Vagina (tissue), 2 donors: ENCODE results near the gene ATP2C2. TPM values are rescaled to one million over a fixed set of nuclear protein-coding genes. Genes with fewer than 3 reads are reported as not detected.

ENCODE experiments used
- DNase-seq, 2 donors: peaks; one replicate each; pipeline ENCODE4 v3.0.0-alpha.2; 2017; ENCODE audit errors: extremely low spot score in 2 of 2
- H3K27ac ChIP-seq: fragments of 200-600 bp; sonication (generic); one replicate; pipeline ENCODE4 v1.5.1; 2019
- H3K27me3 ChIP-seq: fragments of 200-600 bp; sonication (generic); one replicate; pipeline ENCODE4 v1.5.1; 2019
- H3K36me3 ChIP-seq, 2 donors: fragments of 200-600 bp; sonication (generic); one replicate each; pipeline ENCODE4 v1.5.1; 2017 to 2019
- H3K4me1 ChIP-seq: fragments of 200-600 bp; sonication (generic); one replicate; pipeline ENCODE4 v1.5.1; 2019
- H3K4me3 ChIP-seq, 2 donors: fragments of 200-600 bp; sonication (generic); 1 replicate in 1 of 2; 2 replicates in 1 of 2; pipeline ENCODE4 v1.5.1; 2016 to 2019
- H3K9me3 ChIP-seq: fragments of 200-600 bp; sonication (generic); one replicate; pipeline ENCODE4 v1.5.1; 2019
- CTCF ChIP-seq, 3 experiments: fragments of 450-650 bp in 2 of 3; fragments of 200-600 bp in 1 of 3; sonication (generic) in 1 of 3; IDR thresholded peaks; one replicate each; pipeline ENCODE4 v1.5.1; 2017 to 2019; ENCODE audit warnings: antibody characterized with exemption in 3 of 3, mild to moderate bottlenecking in 2 of 3, moderate library complexity in 2 of 3
- POLR2A ChIP-seq, 2 donors: fragments of 450-650 bp; IDR thresholded peaks; one replicate each; pipeline ENCODE4 v1.6.1; 2017; ENCODE audit warnings: antibody characterized with exemption in 2 of 2, mild to moderate bottlenecking in 2 of 2, moderate library complexity in 2 of 2
- POLR2AphosphoS5 ChIP-seq, 2 donors: sonication (generic); formaldehyde crosslinking; IDR thresholded peaks; one replicate each; pipeline ENCODE4 v1.9.0; 2017; ENCODE audit warnings: antibody characterized with exemption in 2 of 2, mild to moderate bottlenecking in 2 of 2, low read depth in 1 of 2; ENCODE audit not compliant: insufficient read depth in 1 of 2
- intact Hi-C: fragments of 100-400 bp; cut with DNase I; formaldehyde crosslinking; loops from one replicate; pipeline ENCODE4 v1.15.1; 2023
- total RNA-seq: library from RNA; depleted of rRNA; stranded (reverse); fragments of >200 nt; gene quantifications from one replicate; pipeline ENCODE4 v1.2.3, GENCODE V29; 2016

ATP2C2 gene
- total RNA-seq, 1 donor from 2014 or later = 35.1 TPM

DNA sequence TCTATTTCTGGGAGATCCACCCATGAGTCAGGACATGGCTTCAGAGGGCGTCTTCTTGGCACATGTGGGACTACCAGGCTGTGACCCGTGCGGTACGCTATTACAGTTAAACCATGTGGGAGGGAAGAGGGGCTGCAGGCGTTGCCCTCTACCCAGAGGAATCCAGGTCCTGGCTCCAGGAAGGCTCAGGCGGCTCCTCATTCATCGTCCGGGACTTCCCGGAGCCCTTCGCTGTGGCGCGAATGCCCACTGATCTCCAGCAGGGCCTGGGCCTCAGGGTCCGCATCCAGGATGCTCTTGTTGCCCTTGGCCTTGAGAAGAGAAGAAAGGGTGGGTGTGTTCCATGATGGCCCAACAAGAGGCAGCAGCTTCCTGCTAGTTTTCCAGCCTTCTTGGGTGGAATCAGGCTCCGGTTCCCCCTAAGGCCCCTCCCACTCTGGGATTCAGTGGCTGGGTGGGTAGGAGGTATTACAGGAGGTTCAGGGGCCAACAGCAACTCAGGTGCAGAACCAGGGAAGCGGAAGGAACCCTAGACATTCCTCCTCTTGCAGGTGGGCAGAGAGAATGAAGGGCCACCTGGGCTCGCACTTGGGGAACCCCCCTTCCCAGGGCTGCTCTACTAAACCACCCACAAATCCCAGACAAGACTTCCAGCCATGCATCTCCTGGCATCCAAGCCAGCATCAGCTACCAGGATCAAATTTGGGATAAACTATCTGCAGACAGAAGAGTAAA lies 111.5 kb downstream of the ATP2C2 start:
- DNase-seq = peak in 1 of 2 donors; percentile 64
- no peak overlapping the region for H3K27ac ChIP-seq
- no peak overlapping the region for H3K4me3 ChIP-seq
- H3K27me3 ChIP-seq = no peaks in the 10 kb centered on the region
- H3K9me3 ChIP-seq = no peaks in the 10 kb centered on the region
- peaks cover 3% of the 10 kb centered on the region for H3K4me1 ChIP-seq
- intact Hi-C loops = loop anchor here (5.0 to 10.0 kb wide), 2 partner anchors 203 to 515 kb away; partner anchors contain the start of gene NECAB2
- no peak for TF ChIP-seq POLR2AphosphoS5 (IDR thresholded peaks at IDR 0.05; ENCODE audit: insufficient read depth in 1 of 2, low read depth in 1 of 2)
- TF ChIP-seq CTCF (IDR thresholded peaks at IDR 0.05) = no peak
- TF ChIP-seq POLR2A (IDR thresholded peaks at IDR 0.05) = no peak
- H3K36me3 ChIP-seq = peaks cover 0 to 24% of the 10 kb centered on the region in 2 donors

DNA sequence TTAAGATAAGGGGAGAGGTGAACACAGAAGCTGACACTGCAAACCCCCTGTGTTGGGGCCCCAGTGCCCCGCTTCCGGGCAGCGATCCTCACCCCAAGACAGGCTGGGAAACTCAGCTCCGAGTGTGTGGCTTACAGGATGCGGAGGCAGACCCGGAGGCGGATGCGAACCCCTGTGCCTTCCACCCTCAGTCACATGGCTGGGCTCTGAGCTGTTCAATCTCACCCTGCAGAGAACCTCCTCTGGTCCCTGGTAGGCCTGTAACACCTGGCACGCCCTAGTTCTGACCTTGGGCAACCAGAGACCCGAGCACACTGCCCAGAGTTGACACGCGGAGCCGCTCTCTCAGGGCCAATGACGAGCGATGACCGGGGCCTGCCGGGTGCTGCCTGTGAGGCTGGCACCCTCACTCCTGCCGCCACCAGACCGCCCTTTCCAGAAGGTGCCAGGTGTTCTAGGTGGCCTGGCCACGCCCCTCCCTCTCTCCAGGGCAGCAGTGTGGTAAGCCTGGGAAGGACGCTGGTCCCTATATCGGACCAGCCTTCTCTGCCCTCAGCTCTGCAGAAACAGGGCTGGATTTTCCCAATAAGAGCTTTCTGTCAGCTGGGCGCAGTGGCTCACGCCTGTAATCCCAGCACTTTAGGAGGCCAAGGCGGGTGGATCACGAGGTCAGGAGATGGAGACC lies 112.9 kb downstream of the ATP2C2 start:
- H3K9me3 ChIP-seq = no peaks in the 10 kb centered on the region
- H3K27me3 ChIP-seq = no peaks in the 10 kb centered on the region
- H3K4me1 ChIP-seq = peaks cover 4% of the 10 kb centered on the region
- no peak overlapping the region for H3K4me3 ChIP-seq
- peaks cover 0 to 25% of the 10 kb centered on the region in 2 donors for H3K36me3 ChIP-seq
- intact Hi-C loops = loop anchor here (5.0 to 10.0 kb wide), 2 partner anchors 204 to 516 kb away; partner anchors contain the start of gene NECAB2
- no peak overlapping the region for H3K27ac ChIP-seq
- DNase-seq = peak in 1 of 2 donors; percentile 61
- TF ChIP-seq POLR2A (IDR thresholded peaks at IDR 0.05) (no peak), POLR2AphosphoS5 (IDR thresholded peaks at IDR 0.05; ENCODE audit: insufficient read depth in 1 of 2, low read depth in 1 of 2) (no peak), CTCF (IDR thresholded peaks at IDR 0.05) (no peak)

DNA sequence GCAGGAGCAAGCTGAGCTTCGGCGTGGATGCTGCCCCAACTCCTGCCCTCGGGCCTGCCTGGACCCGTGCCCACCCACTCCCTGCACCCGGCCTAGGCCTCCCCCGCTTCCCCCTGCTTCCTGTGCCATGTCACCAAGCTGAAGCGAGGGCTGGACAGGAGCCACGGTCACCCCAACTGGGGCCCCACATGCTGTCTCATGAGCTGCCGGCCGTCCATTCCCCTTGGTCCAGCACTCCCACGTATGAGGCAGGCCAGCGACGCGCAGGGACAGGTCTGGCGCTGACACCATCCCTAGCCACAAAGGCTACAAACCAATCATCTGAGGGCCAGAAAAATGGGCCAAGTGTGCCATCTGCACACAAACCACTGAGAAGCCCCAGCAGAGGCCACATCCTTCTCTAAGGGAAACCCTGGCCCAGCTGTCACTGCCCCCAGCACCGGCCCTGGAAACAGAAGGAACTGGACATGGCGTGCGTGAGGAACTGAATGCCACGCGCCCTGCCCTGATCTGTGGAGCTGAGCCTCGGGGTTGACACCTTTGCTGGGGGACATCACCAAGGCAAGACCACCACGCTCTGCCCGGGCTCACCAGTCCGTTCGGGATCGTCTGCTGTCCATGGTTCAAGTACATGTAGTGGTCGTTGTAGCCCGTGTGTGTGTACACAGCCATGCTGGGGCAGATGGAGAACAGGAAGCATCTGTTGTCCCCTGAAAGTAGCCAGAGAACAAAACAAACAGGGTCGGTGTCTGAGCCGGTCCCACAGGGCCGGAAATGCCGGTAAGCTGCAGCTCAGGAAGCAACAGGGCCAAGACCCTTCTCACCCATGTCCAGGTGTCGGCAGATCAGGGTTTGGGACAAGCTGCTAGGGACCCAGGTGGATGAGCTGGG lies 113.9 kb downstream of the ATP2C2 start:
- TF ChIP-seq POLR2A (IDR thresholded peaks at IDR 0.05) (no peak), POLR2AphosphoS5 (IDR thresholded peaks at IDR 0.05; ENCODE audit: insufficient read depth in 1 of 2, low read depth in 1 of 2) (no peak), CTCF (IDR thresholded peaks at IDR 0.05) (no peak)
- H3K4me1 ChIP-seq = peaks cover 4% of the 10 kb centered on the region
- intact Hi-C loops = loop anchor here (5.0 to 10.0 kb wide), 2 partner anchors 205 to 517 kb away; partner anchors contain the start of gene NECAB2
- peaks cover 0 to 33% of the 10 kb centered on the region in 2 donors for H3K36me3 ChIP-seq
- no peaks in the 10 kb centered on the region for H3K9me3 ChIP-seq
- no peak overlapping the region for H3K27ac ChIP-seq
- no peak overlapping the region for H3K4me3 ChIP-seq
- H3K27me3 ChIP-seq = no peaks in the 10 kb centered on the region
- DNase-seq = peak; percentile 80 to 89

DNA sequence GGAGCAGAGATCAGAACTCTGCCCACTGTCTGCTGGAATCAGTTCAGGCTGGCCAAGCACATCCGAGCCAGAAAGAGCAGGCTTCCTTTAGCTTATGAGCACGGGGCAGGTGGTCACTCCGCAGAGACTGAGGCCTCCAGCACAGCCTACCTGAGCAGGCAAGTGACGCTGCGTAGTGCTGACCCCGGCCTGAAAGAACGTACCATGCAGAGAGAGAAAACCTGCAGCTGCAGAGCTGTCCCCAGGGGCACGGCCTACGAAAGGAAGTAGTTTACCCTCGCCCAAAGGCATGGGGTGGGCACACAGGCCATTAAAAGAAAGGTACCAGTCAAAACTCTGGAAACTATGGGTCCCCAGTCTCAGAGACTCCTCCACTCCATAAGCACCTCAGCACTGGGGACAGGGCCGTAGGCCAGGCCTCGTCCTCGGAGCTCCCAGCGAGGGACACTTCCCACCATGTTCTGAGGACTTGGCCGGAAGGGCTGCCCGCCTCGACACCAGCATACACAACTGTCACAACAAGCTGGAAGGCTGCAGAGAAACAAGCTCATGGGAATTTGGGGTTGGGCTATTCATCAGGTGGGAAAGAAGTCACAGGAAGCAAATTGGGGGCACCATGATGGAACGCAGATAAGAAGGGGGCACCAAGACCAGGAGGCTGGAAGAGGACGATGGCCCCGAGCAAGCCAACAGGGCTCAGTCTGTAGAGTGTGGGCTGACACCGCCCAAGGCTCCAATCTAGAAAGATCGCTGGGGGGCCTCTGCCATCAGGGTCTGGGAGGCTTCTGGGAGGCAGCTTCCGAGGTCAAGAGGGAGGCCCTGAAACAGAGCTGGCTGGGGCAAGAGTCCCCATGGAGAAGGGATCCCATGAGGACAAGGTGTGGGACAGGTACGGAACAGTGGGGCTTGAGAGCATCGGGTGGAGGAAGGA lies 114.9 kb downstream of the ATP2C2 start:
- Histone ChIP-seq H3K36me3 (peaks cover 0 to 36% of the 10 kb centered on the region in 2 donors), H3K9me3 (no peaks in the 10 kb centered on the region), H3K4me3 (no peak overlapping the region), H3K4me1 (peaks cover 4% of the 10 kb centered on the region), H3K27ac (no peak overlapping the region), H3K27me3 (no peaks in the 10 kb centered on the region)
- TF ChIP-seq CTCF (IDR thresholded peaks at IDR 0.05) = no peak
- no peak for TF ChIP-seq POLR2AphosphoS5 (IDR thresholded peaks at IDR 0.05; ENCODE audit: insufficient read depth in 1 of 2, low read depth in 1 of 2)
- no peak for TF ChIP-seq POLR2A (IDR thresholded peaks at IDR 0.05)
- intact Hi-C loops = loop anchor here (5.0 to 10.0 kb wide), 2 partner anchors 206 to 518 kb away; partner anchors contain the start of gene NECAB2
- DNase-seq = peak; percentile 54 to 64
